HepG2 (cell line): Measurements from ENCODE around the gene ZNF419. TPM values are rescaled to one million over a fixed set of nuclear protein-coding genes. Genes with fewer than 3 reads are reported as not detected.

Source experiments
- AHR ChIP-seq: IDR thresholded peaks from 2 replicates; pipeline ENCODE4 v1.6.1; 2018; ENCODE audit warnings: missing genetic modification reagents, missing compliant biosample characterization
- ERF ChIP-seq: IDR thresholded peaks from 2 replicates; pipeline ENCODE4 v1.6.1; 2018; ENCODE audit warnings: missing biosample characterization, missing genetic modification reagents
- ETV5 ChIP-seq: IDR thresholded peaks from 2 replicates; pipeline ENCODE4 v1.6.1; 2018; ENCODE audit warnings: missing biosample characterization, missing genetic modification reagents, inconsistent platforms, borderline replicate concordance
- HNF4G ChIP-seq, 2 experiments: sonication (generic) in 1 of 2; formaldehyde crosslinking in 1 of 2; IDR thresholded peaks; 2 replicates each; pipeline versions ENCODE4 v1.4.0 to v1.6.1; 2011 to 2020; ENCODE audit warnings: borderline replicate concordance in 2 of 2, low read depth in 2 of 2, mild to moderate bottlenecking in 2 of 2, low read length in 1 of 2, missing genetic modification reagents in 1 of 2, moderate library complexity in 1 of 2
- HOXA7 ChIP-seq: sonication (generic); formaldehyde crosslinking; IDR thresholded peaks from 2 replicates; pipeline ENCODE4 v1.8.1; 2022; ENCODE audit warnings: mild to moderate bottlenecking, missing genetic modification reagents, moderate library complexity
- KDM2A ChIP-seq: sonication (generic); formaldehyde crosslinking; IDR thresholded peaks from 2 replicates; pipeline ENCODE4 v1.4.0; 2020; ENCODE audit warnings: low read depth, missing genetic modification reagents, borderline replicate concordance
- KMT2B ChIP-seq: IDR thresholded peaks from 2 replicates; pipeline ENCODE4 v1.6.1; 2016; ENCODE audit warnings: missing genetic modification reagents, missing compliant biosample characterization
- SMAD3 ChIP-seq: sonication (generic); formaldehyde crosslinking; IDR thresholded peaks from 2 replicates; pipeline ENCODE4 v1.4.0; 2020; ENCODE audit warnings: missing genetic modification reagents
- SOX6 ChIP-seq, 2 experiments: fragments of 450-650 bp in 1 of 2; sonication (generic) in 1 of 2; formaldehyde crosslinking in 1 of 2; IDR thresholded peaks; 2 replicates each; pipeline versions ENCODE4 v1.4.0 to v1.6.1; 2017 to 2020; ENCODE audit warnings: antibody characterized with exemption in 1 of 2, mild to moderate bottlenecking in 1 of 2, missing genetic modification reagents in 1 of 2
- SRSF9 ChIP-seq: fragments of 200-400 bp; formaldehyde crosslinking; IDR thresholded peaks from 2 replicates; pipeline ENCODE4 v1.6.1; 2018; ENCODE audit warnings: borderline replicate concordance, mild to moderate bottlenecking, low read depth, low read length; ENCODE audit not compliant: insufficient read depth, poor library complexity, severe bottlenecking
- TBX3 ChIP-seq: fragments of 450-650 bp; IDR thresholded peaks from 2 replicates; pipeline ENCODE4 v1.6.1; 2017; ENCODE audit warnings: antibody characterized with exemption, mild to moderate bottlenecking, inconsistent platforms, borderline replicate concordance
- TEAD2 ChIP-seq: sonication (generic); formaldehyde crosslinking; IDR thresholded peaks from 2 replicates; pipeline ENCODE4 v1.9.0; 2021; ENCODE audit warnings: missing genetic modification reagents
- ZBTB21 ChIP-seq: sonication (generic); formaldehyde crosslinking; IDR thresholded peaks from 2 replicates; pipeline ENCODE4 v1.4.0; 2020; ENCODE audit warnings: missing genetic modification reagents
- polyA plus RNA-seq, 8 experiments: library from polyadenylated mRNA; depleted of rRNA in 3 of 8; stranded (reverse) in 7 of 8; unstranded in 1 of 8; fragments of >200 nt; fragmentation: Illumina TruSeq in 4 of 8; extraction: Trizol in 4 of 8; gene quantifications; 2 replicates each; pipeline versions ENCODE4 v1.2.1 to v1.2.3, GENCODE V29; 2011 to 2016; ENCODE audit warnings: low read depth in 4 of 8, missing spikeins in 1 of 8, mixed read lengths in 1 of 8; ENCODE audit not compliant: insufficient read depth in 1 of 8
- total RNA-seq, 5 experiments: library from RNA; depleted of rRNA; stranded (reverse); fragments of >200 nt; fragmentation: Illumina TruSeq; extraction: Trizol; gene quantifications; 2 replicates each; pipeline ENCODE4 v1.2.3, GENCODE V29; 2016; ENCODE audit warnings: low read depth in 1 of 5
- TF ChIP-seq, protein P1 (sequence below): sonication (generic); formaldehyde crosslinking; IDR thresholded peaks from 2 replicates; pipeline ENCODE4 v1.5.0; 2020; ENCODE audit warnings: missing genetic modification reagents
- TF ChIP-seq, protein P2 (sequence below): sonication (generic); formaldehyde crosslinking; IDR thresholded peaks from 2 replicates; pipeline ENCODE4 v1.9.0; 2021; ENCODE audit warnings: missing genetic modification reagents, borderline replicate concordance
- TF ChIP-seq, protein P3 (sequence below): IDR thresholded peaks from 2 replicates; pipeline ENCODE4 v1.6.1; 2016
- TF ChIP-seq, protein P4 (sequence below): IDR thresholded peaks from 2 replicates; pipeline ENCODE4 v1.6.1; 2016; ENCODE audit warnings: missing compliant biosample characterization, missing genetic modification reagents, borderline replicate concordance

Gene ZNF419
- total and polyA plus RNA-seq, 2 of the 13 experiments (the other 11 are each of a cell fraction or from before 2014, with no cell fraction given): 8.5 to 8.8 TPM

DNA sequence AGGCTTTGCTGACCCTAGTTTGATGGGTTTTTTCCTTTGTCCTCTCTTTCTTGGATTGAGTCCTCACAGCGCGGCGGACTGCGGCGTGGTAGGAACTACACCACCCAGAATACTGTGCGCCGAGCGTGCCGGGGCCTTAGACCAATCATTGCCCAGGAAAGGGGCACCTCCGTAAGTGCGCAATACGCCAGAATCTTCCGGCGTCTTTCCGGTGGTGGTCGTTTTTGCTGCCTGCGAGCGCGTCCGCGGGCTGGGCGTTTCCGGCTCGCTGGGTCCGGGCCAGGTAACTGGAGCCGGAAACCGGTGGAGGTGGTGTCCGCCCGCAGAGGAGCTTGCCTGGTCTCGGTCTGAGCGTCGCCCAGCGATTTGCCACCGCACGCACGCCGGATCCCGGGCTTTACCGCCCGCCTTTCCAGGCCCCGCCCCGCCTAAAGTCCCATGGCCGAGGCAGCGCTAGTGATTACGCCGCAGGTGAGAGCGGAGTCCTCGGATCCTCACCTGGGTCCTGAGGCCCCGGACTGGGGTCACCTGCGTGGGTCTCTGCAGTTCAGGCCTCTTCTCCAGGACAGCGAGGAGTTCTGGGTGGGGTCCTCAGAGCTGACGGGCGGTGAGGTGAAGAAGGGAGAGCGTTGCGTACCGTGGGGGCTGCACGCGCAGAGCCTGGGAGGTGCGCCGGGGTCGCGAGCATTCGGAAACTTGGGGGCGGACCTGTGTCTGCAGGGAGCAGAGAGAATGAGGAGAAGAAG is 39.8 kb downstream of the ZNF419 start, which contains the start of gene ZNF549 (continued):
- TF ChIP-seq TBX3 (peak; percentile 5; the same call in 1 of the 2 replicates), AHR (CRISPR knock-in tag) (peak; percentile 18; the same call in 1 of the 2 replicates), HOXA7 (CRISPR knock-in tag) (no peak), ERF (CRISPR knock-in tag) (peak; percentile 55; the same call in 1 of the 2 replicates), KMT2B (CRISPR knock-in tag) (peak; percentile 92), KDM2A (peak; percentile 85), ZBTB21 (CRISPR knock-in tag) (peak; percentile 82), TEAD2 (CRISPR knock-in tag) (no peak), HNF4G (IDR thresholded peaks at IDR 0.05; ENCODE audit: borderline replicate concordance, low read depth, low read length) (no peak), HNF4G (CRISPR knock-in tag; IDR thresholded peaks at IDR 0.05; ENCODE audit: borderline replicate concordance, low read depth) (peak; percentile 21; the same call in 1 of the 2 replicates), ETV5 (peak; percentile 92), SMAD3 (CRISPR knock-in tag) (peak; percentile 59; the same call in 1 of the 2 replicates), SOX6 (IDR thresholded peaks at IDR 0.05) (no peak), SOX6 (CRISPR knock-in tag; IDR thresholded peaks at IDR 0.05) (peak; percentile 44), SRSF9 (no peak)
- TF ChIP-seq, protein P1, sequence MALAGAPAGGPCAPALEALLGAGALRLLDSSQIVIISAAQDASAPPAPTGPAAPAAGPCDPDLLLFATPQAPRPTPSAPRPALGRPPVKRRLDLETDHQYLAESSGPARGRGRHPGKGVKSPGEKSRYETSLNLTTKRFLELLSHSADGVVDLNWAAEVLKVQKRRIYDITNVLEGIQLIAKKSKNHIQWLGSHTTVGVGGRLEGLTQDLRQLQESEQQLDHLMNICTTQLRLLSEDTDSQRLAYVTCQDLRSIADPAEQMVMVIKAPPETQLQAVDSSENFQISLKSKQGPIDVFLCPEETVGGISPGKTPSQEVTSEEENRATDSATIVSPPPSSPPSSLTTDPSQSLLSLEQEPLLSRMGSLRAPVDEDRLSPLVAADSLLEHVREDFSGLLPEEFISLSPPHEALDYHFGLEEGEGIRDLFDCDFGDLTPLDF (CRISPR knock-in tag): peak; percentile 76
- TF ChIP-seq, protein P2, sequence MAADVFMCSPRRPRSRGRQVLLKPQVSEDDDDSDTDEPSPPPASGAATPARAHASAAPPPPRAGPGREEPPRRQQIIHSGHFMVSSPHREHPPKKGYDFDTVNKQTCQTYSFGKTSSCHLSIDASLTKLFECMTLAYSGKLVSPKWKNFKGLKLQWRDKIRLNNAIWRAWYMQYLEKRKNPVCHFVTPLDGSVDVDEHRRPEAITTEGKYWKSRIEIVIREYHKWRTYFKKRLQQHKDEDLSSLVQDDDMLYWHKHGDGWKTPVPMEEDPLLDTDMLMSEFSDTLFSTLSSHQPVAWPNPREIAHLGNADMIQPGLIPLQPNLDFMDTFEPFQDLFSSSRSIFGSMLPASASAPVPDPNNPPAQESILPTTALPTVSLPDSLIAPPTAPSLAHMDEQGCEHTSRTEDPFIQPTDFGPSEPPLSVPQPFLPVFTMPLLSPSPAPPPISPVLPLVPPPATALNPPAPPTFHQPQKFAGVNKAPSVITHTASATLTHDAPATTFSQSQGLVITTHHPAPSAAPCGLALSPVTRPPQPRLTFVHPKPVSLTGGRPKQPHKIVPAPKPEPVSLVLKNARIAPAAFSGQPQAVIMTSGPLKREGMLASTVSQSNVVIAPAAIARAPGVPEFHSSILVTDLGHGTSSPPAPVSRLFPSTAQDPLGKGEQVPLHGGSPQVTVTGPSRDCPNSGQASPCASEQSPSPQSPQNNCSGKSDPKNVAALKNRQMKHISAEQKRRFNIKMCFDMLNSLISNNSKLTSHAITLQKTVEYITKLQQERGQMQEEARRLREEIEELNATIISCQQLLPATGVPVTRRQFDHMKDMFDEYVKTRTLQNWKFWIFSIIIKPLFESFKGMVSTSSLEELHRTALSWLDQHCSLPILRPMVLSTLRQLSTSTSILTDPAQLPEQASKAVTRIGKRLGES (CRISPR knock-in tag): no peak
- TF ChIP-seq, protein P3, sequence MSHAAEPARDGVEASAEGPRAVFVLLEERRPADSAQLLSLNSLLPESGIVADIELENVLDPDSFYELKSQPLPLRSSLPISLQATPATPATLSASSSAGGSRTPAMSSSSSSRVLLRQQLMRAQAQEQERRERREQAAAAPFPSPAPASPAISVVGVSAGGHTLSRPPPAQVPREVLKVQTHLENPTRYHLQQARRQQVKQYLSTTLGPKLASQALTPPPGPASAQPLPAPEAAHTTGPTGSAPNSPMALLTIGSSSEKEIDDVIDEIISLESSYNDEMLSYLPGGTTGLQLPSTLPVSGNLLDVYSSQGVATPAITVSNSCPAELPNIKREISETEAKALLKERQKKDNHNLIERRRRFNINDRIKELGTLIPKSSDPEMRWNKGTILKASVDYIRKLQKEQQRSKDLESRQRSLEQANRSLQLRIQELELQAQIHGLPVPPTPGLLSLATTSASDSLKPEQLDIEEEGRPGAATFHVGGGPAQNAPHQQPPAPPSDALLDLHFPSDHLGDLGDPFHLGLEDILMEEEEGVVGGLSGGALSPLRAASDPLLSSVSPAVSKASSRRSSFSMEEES (CRISPR knock-in tag): peak; percentile 46; the same call in 1 of the 2 replicates
- TF ChIP-seq, protein P4, sequence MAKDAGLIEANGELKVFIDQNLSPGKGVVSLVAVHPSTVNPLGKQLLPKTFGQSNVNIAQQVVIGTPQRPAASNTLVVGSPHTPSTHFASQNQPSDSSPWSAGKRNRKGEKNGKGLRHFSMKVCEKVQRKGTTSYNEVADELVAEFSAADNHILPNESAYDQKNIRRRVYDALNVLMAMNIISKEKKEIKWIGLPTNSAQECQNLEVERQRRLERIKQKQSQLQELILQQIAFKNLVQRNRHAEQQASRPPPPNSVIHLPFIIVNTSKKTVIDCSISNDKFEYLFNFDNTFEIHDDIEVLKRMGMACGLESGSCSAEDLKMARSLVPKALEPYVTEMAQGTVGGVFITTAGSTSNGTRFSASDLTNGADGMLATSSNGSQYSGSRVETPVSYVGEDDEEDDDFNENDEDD (CRISPR knock-in tag): peak; percentile 70; the same call in 1 of the 2 replicates
